ENCODE data around the gene PASD1. TPM values are rescaled to one million over a fixed set of nuclear protein-coding genes. Genes with fewer than 3 reads are reported as not detected.

PASD1 gene
- total RNA-seq, 1 donor from 2014 or later: not detected

GRCh38 chrX:151596282-151596681 lies 32.8 kb downstream of the PASD1 start:
- no peak for DNase-seq (ENCODE audit: low spot score, unreplicated experiment)
- Mint-ChIP-seq H3K9me3 (ENCODE audit: low read depth) (peaks cover 10% of the 10 kb centered on the region), H3K4me1 (ENCODE audit: low read depth) (peaks cover 2% of the 10 kb centered on the region), H3K4me3 (ENCODE audit: low read depth) (no peak overlapping the region), H3K27ac (no peak overlapping the region), H3K36me3 (ENCODE audit: insufficient read depth) (peaks cover 1% of the 10 kb centered on the region), H3K27me3 (no peaks in the 10 kb centered on the region)
- TF ChIP-seq CTCF (IDR thresholded peaks at IDR 0.05; ENCODE audit: unreplicated experiment): no peak

- no peak for TF ChIP-seq CTCF (IDR thresholded peaks at IDR 0.05; ENCODE audit: unreplicated experiment)
- DNase-seq (ENCODE audit: low spot score, unreplicated experiment): no peak
- peaks cover 12% of the 10 kb centered on the region for H3K9me3 Mint-ChIP-seq (ENCODE audit: low read depth)
- H3K27me3 Mint-ChIP-seq: no peaks in the 10 kb centered on the region
- no peak overlapping the region for H3K27ac Mint-ChIP-seq
- no peak overlapping the region for H3K4me3 Mint-ChIP-seq (ENCODE audit: low read depth)
- no peaks in the 10 kb centered on the region for H3K36me3 Mint-ChIP-seq (ENCODE audit: insufficient read depth)
- no peaks in the 10 kb centered on the region for H3K4me1 Mint-ChIP-seq (ENCODE audit: low read depth)
Observed at GRCh38 chrX:151604931-151605330, 41.5 kb downstream of the PASD1 start.

GRCh38 chrX:151609222-151609621 lies 45.7 kb downstream of the PASD1 start:
- Mint-ChIP-seq H3K36me3 (ENCODE audit: insufficient read depth) (no peaks in the 10 kb centered on the region), H3K4me3 (ENCODE audit: low read depth) (no peak overlapping the region), H3K27ac (no peak overlapping the region), H3K4me1 (ENCODE audit: low read depth) (no peaks in the 10 kb centered on the region), H3K9me3 (ENCODE audit: low read depth) (peaks cover 7% of the 10 kb centered on the region), H3K27me3 (no peaks in the 10 kb centered on the region)
- TF ChIP-seq CTCF (IDR thresholded peaks at IDR 0.05; ENCODE audit: unreplicated experiment): no peak
- DNase-seq (ENCODE audit: low spot score, unreplicated experiment): no peak

- Mint-ChIP-seq H3K9me3 (ENCODE audit: low read depth) (peaks cover 6% of the 10 kb centered on the region), H3K27me3 (no peaks in the 10 kb centered on the region), H3K27ac (no peak overlapping the region), H3K4me1 (ENCODE audit: low read depth) (no peaks in the 10 kb centered on the region), H3K36me3 (ENCODE audit: insufficient read depth) (no peaks in the 10 kb centered on the region), H3K4me3 (ENCODE audit: low read depth) (no peak overlapping the region)
- DNase-seq (ENCODE audit: low spot score, unreplicated experiment): no peak
- TF ChIP-seq CTCF (IDR thresholded peaks at IDR 0.05; ENCODE audit: unreplicated experiment): no peak
Observed at GRCh38 chrX:151621422-151621821, 57.9 kb downstream of the PASD1 start.

- no peaks in the 10 kb centered on the region for H3K4me1 Mint-ChIP-seq (ENCODE audit: low read depth)
- peaks cover 8% of the 10 kb centered on the region for H3K9me3 Mint-ChIP-seq (ENCODE audit: low read depth)
- no peak overlapping the region for H3K4me3 Mint-ChIP-seq (ENCODE audit: low read depth)
- H3K27ac Mint-ChIP-seq: no peak overlapping the region
- DNase-seq (ENCODE audit: low spot score, unreplicated experiment): no peak
- no peaks in the 10 kb centered on the region for H3K36me3 Mint-ChIP-seq (ENCODE audit: insufficient read depth)
- no peaks in the 10 kb centered on the region for H3K27me3 Mint-ChIP-seq
- TF ChIP-seq CTCF (IDR thresholded peaks at IDR 0.05; ENCODE audit: unreplicated experiment): no peak
Observed at GRCh38 chrX:151624677-151625076, 61.2 kb downstream of the PASD1 start.
